ENCODE results near the gene DYNC1LI2.
A peak's percentile ranks its signal among the peaks of the same experiment; 100 is the strongest.

Gene DYNC1LI2

GRCh38 chr16:66740010-66740409 is 11.4 kb downstream of the DYNC1LI2 start:
- peak; percentile 58 for DNase-seq (ENCODE audit: low spot score)

- DNase-seq (ENCODE audit: low spot score) = no peak
Observed at GRCh38 chr16:66735891-66736290, 15.5 kb downstream of the DYNC1LI2 start.

GRCh38 chr16:66731101-66731500 is 20.3 kb downstream of the DYNC1LI2 start:
- DNase-seq (ENCODE audit: low spot score) = no peak

GRCh38 chr16:66728804-66729203 is 22.6 kb downstream of the DYNC1LI2 start:
- DNase-seq (ENCODE audit: low spot score) = no peak

GRCh38 chr16:66728117-66728787 is 23.2 kb downstream of the DYNC1LI2 start:
- DNase-seq (ENCODE audit: low spot score) = peak; percentile 79

GRCh38 chr16:66720766-66721165 is 30.6 kb downstream of the DYNC1LI2 start:
- DNase-seq (ENCODE audit: low spot score) = peak; percentile 58

- no peak for DNase-seq (ENCODE audit: low spot score)
Observed at GRCh38 chr16:66719246-66719645, 32.2 kb downstream of the DYNC1LI2 start.

GRCh38 chr16:66717776-66718175 is 33.6 kb downstream of the DYNC1LI2 start:
- no peak for DNase-seq (ENCODE audit: low spot score)

GRCh38 chr16:66717112-66717675 is 34.2 kb downstream of the DYNC1LI2 start:
- DNase-seq (ENCODE audit: low spot score) = peak; percentile 87

GRCh38 chr16:66714654-66715307 is 36.6 kb downstream of the DYNC1LI2 start:
- DNase-seq (ENCODE audit: low spot score) = no peak

- DNase-seq (ENCODE audit: low spot score) = no peak
Observed at GRCh38 chr16:66714062-66714461, 37.3 kb downstream of the DYNC1LI2 start.

- no peak for DNase-seq (ENCODE audit: low spot score)
Observed at GRCh38 chr16:66713076-66713475, 38.3 kb downstream of the DYNC1LI2 start.

GRCh38 chr16:66712512-66712911 is 38.9 kb downstream of the DYNC1LI2 start:
- DNase-seq (ENCODE audit: low spot score) = no peak

- DNase-seq (ENCODE audit: low spot score) = no peak
Observed at GRCh38 chr16:66711581-66711980, 39.8 kb downstream of the DYNC1LI2 start.

- DNase-seq (ENCODE audit: low spot score) = no peak
Observed at GRCh38 chr16:66706506-66706880, 44.9 kb downstream of the DYNC1LI2 start.

- DNase-seq (ENCODE audit: low spot score) = peak; percentile 76
Observed at GRCh38 chr16:66705790-66706505, 45.5 kb downstream of the DYNC1LI2 start.

GRCh38 chr16:66703406-66704215 is 47.8 kb downstream of the DYNC1LI2 start:
- no peak for DNase-seq (ENCODE audit: low spot score)

GRCh38 chr16:66701516-66701915 is 49.9 kb downstream of the DYNC1LI2 start:
- DNase-seq (ENCODE audit: low spot score) = no peak

GRCh38 chr16:66701026-66701425 is 50.4 kb downstream of the DYNC1LI2 start:
- DNase-seq (ENCODE audit: low spot score) = no peak

GRCh38 chr16:66699898-66700297 is 51.5 kb downstream of the DYNC1LI2 start:
- DNase-seq (ENCODE audit: low spot score) = no peak

GRCh38 chr16:66698046-66698445 is 53.4 kb downstream of the DYNC1LI2 start:
- no peak for DNase-seq (ENCODE audit: low spot score)

All from AG20443 (cell line).